Measurements from ENCODE around the gene CHAMP1.
"Not testable (repeated sequence)": the region's sequence is repeated elsewhere in the genome, so short reads cannot be mapped to it uniquely, and the experiment has no call there.

The CHAMP1 gene

GRCh38 chr13:114328034-114328433 is 13.7 kb downstream of the CHAMP1 start:
- H3K4me3 ChIP-seq (ENCODE audit: control insufficient read depth, low read depth, low read length): no peak overlapping the region
- no peak for TF ChIP-seq CTCF (IDR thresholded peaks at IDR 0.05; ENCODE audit: control insufficient read depth, insufficient read depth, low read depth, low read length, missing control alignments)
- DNase-seq (ENCODE audit: low read depth): no peak

- TF ChIP-seq CTCF (IDR thresholded peaks at IDR 0.05; ENCODE audit: control insufficient read depth, insufficient read depth, low read depth, low read length, missing control alignments): no peak
- H3K4me3 ChIP-seq (ENCODE audit: control insufficient read depth, low read depth, low read length): no peak overlapping the region
- no peak for DNase-seq (ENCODE audit: low read depth)
Measured at GRCh38 chr13:114328595-114328994, 14.3 kb downstream of the CHAMP1 start.

- TF ChIP-seq CTCF (IDR thresholded peaks at IDR 0.05; ENCODE audit: control insufficient read depth, insufficient read depth, low read depth, low read length, missing control alignments): no peak
- H3K4me3 ChIP-seq (ENCODE audit: control insufficient read depth, low read depth, low read length): no peak overlapping the region
Measured at GRCh38 chr13:114330086-114330485, 15.8 kb downstream of the CHAMP1 start.

GRCh38 chr13:114333881-114334280 is 19.6 kb downstream of the CHAMP1 start:
- not testable (repeated sequence) for H3K4me3 ChIP-seq (ENCODE audit: control insufficient read depth, low read depth, low read length); DNase-seq (ENCODE audit: low read depth)

More at GRCh38 chr13:114330086-114330485, 15.8 kb downstream of the CHAMP1 start:
- DNase-seq (ENCODE audit: low read depth): no peak

GRCh38 chr13:114334305-114335053 is 20.2 kb downstream of the CHAMP1 start:
- no peak overlapping the region for H3K4me3 ChIP-seq (ENCODE audit: control insufficient read depth, low read depth, low read length)
- TF ChIP-seq CTCF (IDR thresholded peaks at IDR 0.05; ENCODE audit: control insufficient read depth, insufficient read depth, low read depth, low read length, missing control alignments): no peak
- no peak for DNase-seq (ENCODE audit: low read depth)

- DNase-seq (ENCODE audit: low read depth); H3K4me3 ChIP-seq (ENCODE audit: control insufficient read depth, low read depth, low read length): not testable (repeated sequence)
Measured at GRCh38 chr13:114336457-114336856, 22.2 kb downstream of the CHAMP1 start.

- TF ChIP-seq CTCF (IDR thresholded peaks at IDR 0.05; ENCODE audit: control insufficient read depth, insufficient read depth, low read depth, low read length, missing control alignments): no peak
- no peak for DNase-seq (ENCODE audit: low read depth)
- no peak overlapping the region for H3K4me3 ChIP-seq (ENCODE audit: control insufficient read depth, low read depth, low read length)
Measured at GRCh38 chr13:114338959-114339358, 24.7 kb downstream of the CHAMP1 start.

Data from AG09309 (cell line).